ENCODE measurements around the gene DGKA. TPM values are rescaled to one million over a fixed set of nuclear protein-coding genes. Genes with fewer than 3 reads are reported as not detected.

DGKA gene
- total and polyA plus RNA-seq, 2 of the 13 experiments (the other 11 are each of a cell fraction or from before 2014, with no cell fraction given) = 2.4 to 5.4 TPM

DNA sequence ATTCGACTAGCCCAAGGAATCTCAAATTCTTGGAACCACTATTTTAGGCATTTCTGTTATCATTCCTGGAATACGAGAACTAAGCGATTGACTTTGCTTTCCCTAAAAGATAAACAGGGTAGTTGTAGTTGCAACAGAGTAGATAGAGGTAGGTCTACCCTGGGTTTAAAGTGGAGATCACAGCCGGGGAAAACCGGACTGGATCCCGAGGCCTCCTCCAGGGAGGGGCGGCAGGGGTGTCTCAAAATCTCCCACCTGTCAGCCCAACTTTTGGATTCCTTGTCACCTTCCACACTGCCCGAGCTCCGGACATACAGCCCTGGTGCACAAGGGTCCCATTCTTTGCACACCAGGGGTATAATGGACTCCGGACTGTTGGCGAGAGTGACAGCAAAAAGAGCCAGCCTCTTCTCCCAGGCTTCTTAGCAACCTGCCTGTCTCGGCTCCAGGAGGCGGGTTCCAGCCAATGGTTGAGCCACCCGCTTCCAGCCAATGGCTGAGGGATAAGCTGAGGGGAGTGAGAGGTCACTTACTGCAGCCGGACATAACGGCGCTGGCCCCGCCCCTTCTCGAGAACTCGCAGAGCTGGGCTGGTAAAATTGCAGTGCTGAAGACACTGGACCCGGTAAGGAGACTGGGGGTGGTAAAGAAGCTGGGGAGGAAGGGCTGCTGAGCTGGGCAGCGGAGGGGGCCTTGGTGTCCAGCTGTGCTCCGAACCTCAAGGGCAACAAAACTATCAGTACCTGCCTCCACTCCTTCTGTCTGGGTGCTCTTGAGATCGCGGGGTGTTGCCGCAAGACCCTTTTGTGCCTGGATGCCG, 66.0 kb downstream of the DGKA start, which contains the start of gene SUOX (continued):
- TF ChIP-seq ZNF891 (CRISPR knock-in tag; IDR thresholded peaks at IDR 0.05) = peak; percentile 45; the same call in 1 of the 2 replicates
- TF ChIP-seq RAD21 (CRISPR knock-in tag; IDR thresholded peaks at IDR 0.05) = no peak; the same call in 1 of the 2 replicates
- no peak for TF ChIP-seq SPEN (CRISPR knock-in tag; IDR thresholded peaks at IDR 0.05; ENCODE audit: low read depth)
- TF ChIP-seq HMGA1 (CRISPR knock-in tag; conservative IDR thresholded peaks at IDR 0.05) = no peak
- no peak for TF ChIP-seq NBN (conservative IDR thresholded peaks at IDR 0.05)
- 0 out of 2 replicates have a peak, but pooled peaks have one; percentile 25 for TF ChIP-seq NCOA2 (CRISPR knock-in tag; IDR thresholded peaks at IDR 0.05)
- no peak for TF ChIP-seq U2AF2 (IDR thresholded peaks at IDR 0.05; ENCODE audit: low read depth, low read length)
- TF ChIP-seq, protein P1, sequence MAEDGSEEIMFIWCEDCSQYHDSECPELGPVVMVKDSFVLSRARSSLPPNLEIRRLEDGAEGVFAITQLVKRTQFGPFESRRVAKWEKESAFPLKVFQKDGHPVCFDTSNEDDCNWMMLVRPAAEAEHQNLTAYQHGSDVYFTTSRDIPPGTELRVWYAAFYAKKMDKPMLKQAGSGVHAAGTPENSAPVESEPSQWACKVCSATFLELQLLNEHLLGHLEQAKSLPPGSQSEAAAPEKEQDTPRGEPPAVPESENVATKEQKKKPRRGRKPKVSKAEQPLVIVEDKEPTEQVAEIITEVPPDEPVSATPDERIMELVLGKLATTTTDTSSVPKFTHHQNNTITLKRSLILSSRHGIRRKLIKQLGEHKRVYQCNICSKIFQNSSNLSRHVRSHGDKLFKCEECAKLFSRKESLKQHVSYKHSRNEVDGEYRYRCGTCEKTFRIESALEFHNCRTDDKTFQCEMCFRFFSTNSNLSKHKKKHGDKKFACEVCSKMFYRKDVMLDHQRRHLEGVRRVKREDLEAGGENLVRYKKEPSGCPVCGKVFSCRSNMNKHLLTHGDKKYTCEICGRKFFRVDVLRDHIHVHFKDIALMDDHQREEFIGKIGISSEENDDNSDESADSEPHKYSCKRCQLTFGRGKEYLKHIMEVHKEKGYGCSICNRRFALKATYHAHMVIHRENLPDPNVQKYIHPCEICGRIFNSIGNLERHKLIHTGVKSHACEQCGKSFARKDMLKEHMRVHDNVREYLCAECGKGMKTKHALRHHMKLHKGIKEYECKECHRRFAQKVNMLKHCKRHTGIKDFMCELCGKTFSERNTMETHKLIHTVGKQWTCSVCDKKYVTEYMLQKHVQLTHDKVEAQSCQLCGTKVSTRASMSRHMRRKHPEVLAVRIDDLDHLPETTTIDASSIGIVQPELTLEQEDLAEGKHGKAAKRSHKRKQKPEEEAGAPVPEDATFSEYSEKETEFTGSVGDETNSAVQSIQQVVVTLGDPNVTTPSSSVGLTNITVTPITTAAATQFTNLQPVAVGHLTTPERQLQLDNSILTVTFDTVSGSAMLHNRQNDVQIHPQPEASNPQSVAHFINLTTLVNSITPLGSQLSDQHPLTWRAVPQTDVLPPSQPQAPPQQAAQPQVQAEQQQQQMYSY (CRISPR knock-in tag; IDR thresholded peaks at IDR 0.05) = peak; percentile 41; the same call in 1 of the 2 replicates
- TF ChIP-seq ONECUT2 (CRISPR knock-in tag; IDR thresholded peaks at IDR 0.05) = no peak
- TF ChIP-seq ELF4 (CRISPR knock-in tag; IDR thresholded peaks at IDR 0.05; ENCODE audit: borderline replicate concordance) = peak; percentile 7; the same call in 1 of the 2 replicates
- TF ChIP-seq ISL2 (CRISPR knock-in tag; IDR thresholded peaks at IDR 0.05) = no peak
- 0 out of 2 replicates have a peak, but pooled peaks have one; percentile 17 for TF ChIP-seq GFI1 (CRISPR knock-in tag; IDR thresholded peaks at IDR 0.05; ENCODE audit: borderline replicate concordance)
- no peak for TF ChIP-seq NONO (IDR thresholded peaks at IDR 0.05)
- peak; percentile 73 for TF ChIP-seq NONO (CRISPR knock-in tag; conservative IDR thresholded peaks at IDR 0.05)
- TF ChIP-seq, protein P2, sequence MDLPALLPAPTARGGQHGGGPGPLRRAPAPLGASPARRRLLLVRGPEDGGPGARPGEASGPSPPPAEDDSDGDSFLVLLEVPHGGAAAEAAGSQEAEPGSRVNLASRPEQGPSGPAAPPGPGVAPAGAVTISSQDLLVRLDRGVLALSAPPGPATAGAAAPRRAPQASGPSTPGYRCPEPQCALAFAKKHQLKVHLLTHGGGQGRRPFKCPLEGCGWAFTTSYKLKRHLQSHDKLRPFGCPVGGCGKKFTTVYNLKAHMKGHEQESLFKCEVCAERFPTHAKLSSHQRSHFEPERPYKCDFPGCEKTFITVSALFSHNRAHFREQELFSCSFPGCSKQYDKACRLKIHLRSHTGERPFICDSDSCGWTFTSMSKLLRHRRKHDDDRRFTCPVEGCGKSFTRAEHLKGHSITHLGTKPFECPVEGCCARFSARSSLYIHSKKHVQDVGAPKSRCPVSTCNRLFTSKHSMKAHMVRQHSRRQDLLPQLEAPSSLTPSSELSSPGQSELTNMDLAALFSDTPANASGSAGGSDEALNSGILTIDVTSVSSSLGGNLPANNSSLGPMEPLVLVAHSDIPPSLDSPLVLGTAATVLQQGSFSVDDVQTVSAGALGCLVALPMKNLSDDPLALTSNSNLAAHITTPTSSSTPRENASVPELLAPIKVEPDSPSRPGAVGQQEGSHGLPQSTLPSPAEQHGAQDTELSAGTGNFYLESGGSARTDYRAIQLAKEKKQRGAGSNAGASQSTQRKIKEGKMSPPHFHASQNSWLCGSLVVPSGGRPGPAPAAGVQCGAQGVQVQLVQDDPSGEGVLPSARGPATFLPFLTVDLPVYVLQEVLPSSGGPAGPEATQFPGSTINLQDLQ (CRISPR knock-in tag; IDR thresholded peaks at IDR 0.05) = no peak
- TF ChIP-seq TGIF2 (CRISPR knock-in tag; IDR thresholded peaks at IDR 0.05) = peak; percentile 16; the same call in 1 of the 2 replicates
- peak; percentile 73; the same call in 1 of the 2 replicates for TF ChIP-seq ARNT2 (CRISPR knock-in tag; IDR thresholded peaks at IDR 0.05; ENCODE audit: low read depth)
- TF ChIP-seq, protein P3, sequence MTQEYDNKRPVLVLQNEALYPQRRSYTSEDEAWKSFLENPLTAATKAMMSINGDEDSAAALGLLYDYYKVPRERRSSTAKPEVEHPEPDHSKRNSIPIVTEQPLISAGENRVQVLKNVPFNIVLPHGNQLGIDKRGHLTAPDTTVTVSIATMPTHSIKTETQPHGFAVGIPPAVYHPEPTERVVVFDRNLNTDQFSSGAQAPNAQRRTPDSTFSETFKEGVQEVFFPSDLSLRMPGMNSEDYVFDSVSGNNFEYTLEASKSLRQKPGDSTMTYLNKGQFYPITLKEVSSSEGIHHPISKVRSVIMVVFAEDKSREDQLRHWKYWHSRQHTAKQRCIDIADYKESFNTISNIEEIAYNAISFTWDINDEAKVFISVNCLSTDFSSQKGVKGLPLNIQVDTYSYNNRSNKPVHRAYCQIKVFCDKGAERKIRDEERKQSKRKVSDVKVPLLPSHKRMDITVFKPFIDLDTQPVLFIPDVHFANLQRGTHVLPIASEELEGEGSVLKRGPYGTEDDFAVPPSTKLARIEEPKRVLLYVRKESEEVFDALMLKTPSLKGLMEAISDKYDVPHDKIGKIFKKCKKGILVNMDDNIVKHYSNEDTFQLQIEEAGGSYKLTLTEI (CRISPR knock-in tag; conservative IDR thresholded peaks at IDR 0.05) = no peak
- TF ChIP-seq, protein P4, sequence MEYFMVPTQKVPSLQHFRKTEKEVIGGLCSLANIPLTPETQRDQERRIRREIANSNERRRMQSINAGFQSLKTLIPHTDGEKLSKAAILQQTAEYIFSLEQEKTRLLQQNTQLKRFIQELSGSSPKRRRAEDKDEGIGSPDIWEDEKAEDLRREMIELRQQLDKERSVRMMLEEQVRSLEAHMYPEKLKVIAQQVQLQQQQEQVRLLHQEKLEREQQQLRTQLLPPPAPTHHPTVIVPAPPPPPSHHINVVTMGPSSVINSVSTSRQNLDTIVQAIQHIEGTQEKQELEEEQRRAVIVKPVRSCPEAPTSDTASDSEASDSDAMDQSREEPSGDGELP (IDR thresholded peaks at IDR 0.05; ENCODE audit: borderline replicate concordance, low read depth) = peak; percentile 33; the same call in 1 of the 2 replicates
- TF ChIP-seq MXI1 (IDR thresholded peaks at IDR 0.05; ENCODE audit: borderline replicate concordance, low read depth, low read length) = peak; percentile 51; the same call in 1 of the 3 replicates
- 0 out of 2 replicates have a peak, but pooled peaks have one; percentile 42 for TF ChIP-seq ZIK1 (CRISPR knock-in tag; IDR thresholded peaks at IDR 0.05; ENCODE audit: borderline replicate concordance, low read depth)
